Measurements from ENCODE around the gene VTI1A.
"Not testable (repeated sequence)": the region's sequence is repeated elsewhere in the genome, so short reads cannot be mapped to it uniquely, and the experiment has no call there.

VTI1A gene

GRCh38 chr10:112531421-112531820 is 84.4 kb downstream of the VTI1A start:
- no peak for DNase-seq

DNA sequence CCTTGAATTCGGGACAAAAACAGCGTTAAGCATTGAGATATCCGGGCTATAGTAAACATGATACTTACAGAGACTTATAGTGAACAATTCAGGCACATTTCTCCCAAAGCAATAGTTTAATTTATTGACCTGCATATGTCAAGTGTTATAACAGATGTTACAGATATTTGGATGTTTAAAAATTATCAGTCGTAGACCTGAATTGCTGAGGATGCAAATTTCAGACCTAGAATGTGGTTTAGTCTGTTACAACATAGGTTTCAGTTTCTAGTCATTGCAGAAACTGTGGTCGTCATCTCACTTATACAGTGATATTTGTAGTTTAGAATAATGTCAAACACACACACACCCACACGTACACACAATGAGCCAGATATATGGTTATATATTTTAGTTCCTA is 85.2 kb downstream of the VTI1A start:
- TF ChIP-seq GATA1 (IDR thresholded peaks at IDR 0.05; ENCODE audit: low read depth, low read length) (no peak), POLR2A (IDR thresholded peaks at IDR 0.05; ENCODE audit: low read length) (no peak)
- no peak for DNase-seq

More at GRCh38 chr10:112531421-112531820, 84.4 kb downstream of the VTI1A start:
- TF ChIP-seq POLR2A (IDR thresholded peaks at IDR 0.05; ENCODE audit: low read length) (no peak), GATA1 (IDR thresholded peaks at IDR 0.05; ENCODE audit: low read depth, low read length) (no peak)

DNA sequence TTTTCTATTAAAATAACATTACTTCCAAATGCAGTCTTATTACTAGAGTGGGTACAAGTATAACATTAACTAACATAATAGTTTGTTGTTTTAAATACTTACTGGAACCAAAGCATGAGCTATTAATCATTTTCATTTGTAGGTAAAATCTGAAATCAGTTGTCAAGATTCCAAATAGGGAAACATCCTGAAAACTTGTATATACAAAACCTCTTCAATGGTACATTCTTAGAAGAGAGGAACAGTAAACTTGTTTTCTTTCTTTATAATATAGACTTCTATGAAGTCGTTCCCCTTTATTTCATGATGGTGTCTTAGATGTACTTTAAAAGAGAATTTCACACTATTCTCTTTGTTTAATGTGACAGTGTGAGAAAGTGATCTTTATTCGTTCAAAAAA is 85.9 kb downstream of the VTI1A start:
- no peak for DNase-seq
- TF ChIP-seq GATA1 (IDR thresholded peaks at IDR 0.05; ENCODE audit: low read depth, low read length): no peak

DNA sequence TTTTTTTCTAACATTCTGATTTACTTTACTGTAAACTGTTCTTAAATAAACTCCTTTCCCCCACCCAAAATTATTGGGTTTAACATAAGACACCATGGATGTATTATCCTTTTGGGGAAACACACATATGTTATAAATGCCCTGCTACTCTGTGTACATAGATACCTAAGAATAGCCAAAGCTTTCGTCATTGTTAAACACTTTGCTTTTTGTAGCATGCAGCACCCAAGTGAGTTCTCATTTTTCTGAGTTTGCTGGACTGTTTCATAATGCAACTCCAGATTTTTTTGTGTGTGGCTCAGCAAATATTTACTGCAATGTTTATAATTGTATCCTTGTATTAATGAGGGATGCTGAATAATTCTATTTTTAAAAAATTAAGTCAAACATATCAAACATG is 86.9 kb downstream of the VTI1A start:
- DNase-seq: no peak
- TF ChIP-seq POLR2A (IDR thresholded peaks at IDR 0.05; ENCODE audit: low read length) (no peak), GATA1 (IDR thresholded peaks at IDR 0.05; ENCODE audit: low read depth, low read length) (no peak)

DNA sequence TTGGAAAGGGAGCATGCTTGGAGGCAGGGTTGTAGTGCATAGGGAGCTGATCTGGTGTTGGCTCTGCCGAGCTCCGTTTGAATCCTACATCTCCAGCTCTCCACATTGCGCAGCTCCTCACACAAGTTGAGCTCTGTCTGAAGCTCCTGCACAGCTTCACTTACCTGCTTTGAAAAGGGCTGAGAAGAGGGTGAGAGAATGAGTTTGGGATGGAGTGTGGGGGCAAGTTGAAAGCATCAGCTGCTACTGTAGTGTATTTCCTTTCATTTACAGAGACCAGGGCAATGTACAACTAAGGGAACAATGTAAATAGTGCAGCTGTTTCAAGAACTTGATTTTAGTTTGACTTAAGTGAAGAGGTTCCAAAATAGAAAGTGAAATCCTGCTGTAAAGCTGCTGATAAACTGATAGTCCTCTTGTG is 88.5 kb downstream of the VTI1A start:
- DNase-seq: no peak
- TF ChIP-seq POLR2A (IDR thresholded peaks at IDR 0.05; ENCODE audit: low read length) (no peak), GATA1 (IDR thresholded peaks at IDR 0.05; ENCODE audit: low read depth, low read length) (no peak)

GRCh38 chr10:112536663-112537062 is 89.6 kb downstream of the VTI1A start:
- no peak for TF ChIP-seq GATA1 (IDR thresholded peaks at IDR 0.05; ENCODE audit: low read depth, low read length)
- TF ChIP-seq POLR2A (IDR thresholded peaks at IDR 0.05; ENCODE audit: low read length): no peak
- no peak for DNase-seq

DNA sequence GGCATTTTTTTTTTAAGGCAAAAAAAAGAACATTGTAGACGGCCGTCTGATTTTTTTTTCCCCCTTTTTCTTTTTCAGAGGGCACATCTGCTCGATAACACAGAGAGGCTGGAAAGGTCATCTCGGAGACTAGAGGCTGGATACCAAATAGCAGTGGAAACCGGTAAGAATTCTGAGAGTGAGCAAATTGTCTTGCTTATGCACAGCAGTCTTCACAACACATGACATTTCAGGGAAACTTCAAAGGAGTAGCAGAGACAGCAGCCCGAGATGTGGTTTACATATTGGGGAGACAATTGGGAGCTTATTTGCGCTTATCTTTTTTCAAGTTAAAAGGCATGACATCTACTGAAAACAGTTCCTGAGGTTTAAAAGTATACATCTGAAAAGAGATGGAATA is 91.2 kb downstream of the VTI1A start:
- TF ChIP-seq GATA1 (IDR thresholded peaks at IDR 0.05; ENCODE audit: low read depth, low read length): no peak
- TF ChIP-seq POLR2A (IDR thresholded peaks at IDR 0.05; ENCODE audit: low read length): no peak
- DNase-seq: no peak

DNA sequence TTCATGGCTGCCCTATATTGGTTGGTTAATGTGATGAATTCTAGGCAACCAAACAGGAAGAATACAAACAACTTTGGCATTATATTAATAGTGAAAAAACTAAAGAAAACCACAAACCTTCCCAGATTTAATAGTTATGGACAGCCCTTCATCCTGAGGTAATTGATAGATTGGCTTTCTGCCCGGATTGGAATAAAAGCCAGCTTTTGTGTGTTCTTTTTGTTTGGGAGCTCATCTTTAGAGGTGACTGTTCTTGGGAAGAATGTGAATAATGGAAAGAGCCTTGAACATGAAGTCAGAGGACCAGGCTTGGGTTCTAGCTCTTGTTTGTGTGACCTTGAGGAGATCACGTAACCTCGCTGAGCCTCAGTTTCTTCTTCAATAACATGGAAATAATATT is 92.3 kb downstream of the VTI1A start:
- DNase-seq: no peak
- TF ChIP-seq POLR2A (IDR thresholded peaks at IDR 0.05; ENCODE audit: low read length) (no peak), GATA1 (IDR thresholded peaks at IDR 0.05; ENCODE audit: low read depth, low read length) (no peak)

- not testable (repeated sequence) for DNase-seq
Observed at GRCh38 chr10:112542823-112543222, 95.8 kb downstream of the VTI1A start.

DNA sequence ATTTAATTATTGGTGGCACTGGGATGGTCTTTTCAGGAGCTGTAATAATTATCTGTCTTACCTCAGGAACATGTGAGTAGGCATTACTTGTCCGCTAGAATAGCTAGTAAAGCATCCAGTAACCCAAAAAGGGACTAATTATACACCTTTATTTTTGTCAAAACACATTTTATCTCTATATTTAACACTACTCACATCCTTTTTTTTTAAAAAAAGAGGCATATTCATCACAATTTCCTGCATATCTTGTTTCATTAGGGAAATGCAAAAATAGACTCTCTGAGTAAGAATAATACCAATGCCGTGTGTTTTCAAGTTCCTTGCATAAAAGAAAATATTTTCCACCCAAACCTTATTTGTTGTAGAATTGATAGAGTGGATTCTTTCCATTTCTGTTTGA is 99.5 kb downstream of the VTI1A start:
- DNase-seq: no peak
- TF ChIP-seq POLR2A (IDR thresholded peaks at IDR 0.05; ENCODE audit: low read length) (no peak), GATA1 (IDR thresholded peaks at IDR 0.05; ENCODE audit: low read depth, low read length) (no peak)

- DNase-seq: no peak
Observed at GRCh38 chr10:112548535-112549276, 101.7 kb downstream of the VTI1A start.

GRCh38 chr10:112552593-112553110 is 105.6 kb downstream of the VTI1A start:
- TF ChIP-seq POLR2A (IDR thresholded peaks at IDR 0.05; ENCODE audit: low read length): no peak
- no peak for TF ChIP-seq GATA1 (IDR thresholded peaks at IDR 0.05; ENCODE audit: low read depth, low read length)

More at GRCh38 chr10:112548535-112549276, 101.7 kb downstream of the VTI1A start:
- TF ChIP-seq POLR2A (IDR thresholded peaks at IDR 0.05; ENCODE audit: low read length) (no peak), GATA1 (IDR thresholded peaks at IDR 0.05; ENCODE audit: low read depth, low read length) (no peak)

GRCh38 chr10:112553315-112553714 is 106.3 kb downstream of the VTI1A start:
- no peak for TF ChIP-seq GATA1 (IDR thresholded peaks at IDR 0.05; ENCODE audit: low read depth, low read length)
- no peak for TF ChIP-seq POLR2A (IDR thresholded peaks at IDR 0.05; ENCODE audit: low read length)
- no peak for DNase-seq

More at GRCh38 chr10:112552593-112553110, 105.6 kb downstream of the VTI1A start:
- no peak for DNase-seq

- TF ChIP-seq POLR2A (IDR thresholded peaks at IDR 0.05; ENCODE audit: low read length) (no peak), GATA1 (IDR thresholded peaks at IDR 0.05; ENCODE audit: low read depth, low read length) (no peak)
- DNase-seq: no peak
Observed at GRCh38 chr10:112554263-112554662, 107.2 kb downstream of the VTI1A start.

- TF ChIP-seq POLR2A (IDR thresholded peaks at IDR 0.05; ENCODE audit: low read length): no peak
- TF ChIP-seq GATA1 (IDR thresholded peaks at IDR 0.05; ENCODE audit: low read depth, low read length): no peak
- no peak for DNase-seq
Observed at GRCh38 chr10:112557197-112557596, 110.2 kb downstream of the VTI1A start.

Measured in erythroblast (primary cell).